H9 (cell line): ENCODE measurements around the gene HS6ST1. TPM values are rescaled to one million over a fixed set of nuclear protein-coding genes. Genes with fewer than 3 reads are reported as not detected.

Source experiments
- DNase-seq: peaks from one replicate; pipeline ENCODE4 v3.0.0-alpha.2; 2017
- H2AFZ ChIP-seq: one replicate; pipeline ENCODE4 v1.6.1; 2013; ENCODE audit warnings: mild to moderate bottlenecking, low read length, control low read depth, moderate library complexity
- H2AK5ac ChIP-seq: 2 replicates; pipeline ENCODE4 v1.6.1; 2013; ENCODE audit warnings: low read length, control low read depth, mixed read lengths; ENCODE audit not compliant: insufficient read length
- H2BK120ac ChIP-seq: one replicate; pipeline ENCODE4 v1.6.1; 2013; ENCODE audit warnings: low read depth, mild to moderate bottlenecking, low read length, control low read depth, inconsistent platforms; ENCODE audit not compliant: poor library complexity, severe bottlenecking
- H2BK12ac ChIP-seq: 2 replicates; pipeline ENCODE4 v1.6.1; 2013; ENCODE audit warnings: low read length, control low read depth, mixed read lengths, low read depth; ENCODE audit not compliant: insufficient read length
- H2BK15ac ChIP-seq: 2 replicates; pipeline ENCODE4 v1.6.1; 2013; ENCODE audit warnings: low read depth, low read length, control low read depth
- H2BK20ac ChIP-seq: one replicate; pipeline ENCODE4 v1.6.1; 2013; ENCODE audit warnings: low read depth, mild to moderate bottlenecking, low read length, control low read depth, inconsistent platforms; ENCODE audit not compliant: poor library complexity, severe bottlenecking
- H2BK5ac ChIP-seq: 2 replicates; pipeline ENCODE4 v1.6.1; 2013; ENCODE audit warnings: low read length, control low read depth, mixed read lengths; ENCODE audit not compliant: insufficient read length
- H3K14ac ChIP-seq: 2 replicates; pipeline ENCODE4 v1.6.1; 2013; ENCODE audit warnings: low read length, control low read depth; ENCODE audit not compliant: insufficient read depth
- H3K18ac ChIP-seq: 2 replicates; pipeline ENCODE4 v1.6.1; 2013; ENCODE audit warnings: low read depth, mild to moderate bottlenecking, mixed read lengths, low read length, control low read depth; ENCODE audit not compliant: insufficient read length
- H3K23ac ChIP-seq: 2 replicates; pipeline ENCODE4 v1.6.1; 2013; ENCODE audit warnings: low read length, control low read depth, mixed read lengths, low read depth; ENCODE audit not compliant: insufficient read length
- H3K23me2 ChIP-seq: 2 replicates; pipeline ENCODE4 v1.6.1; 2013; ENCODE audit warnings: low read depth, mild to moderate bottlenecking, mixed read lengths, low read length, control low read depth; ENCODE audit not compliant: insufficient read length, poor library complexity, severe bottlenecking
- H3K27ac ChIP-seq: 2 replicates; pipeline ENCODE4 v1.5.1; 2013; ENCODE audit warnings: low read length, control low read depth, mixed read lengths, low read depth; ENCODE audit not compliant: insufficient read length
- H3K27me3 ChIP-seq: 2 replicates; pipeline ENCODE4 v1.6.1; 2013; ENCODE audit warnings: low read length, control low read depth, inconsistent platforms; ENCODE audit not compliant: insufficient read depth
- H3K4ac ChIP-seq: 2 replicates; pipeline ENCODE4 v1.6.1; 2013; ENCODE audit warnings: low read depth, mild to moderate bottlenecking, control low read depth, inconsistent platforms, low read length, moderate library complexity
- H3K4me1 ChIP-seq: 2 replicates; pipeline ENCODE4 v1.6.1; 2013; ENCODE audit warnings: low read length, control low read depth, inconsistent platforms; ENCODE audit not compliant: insufficient read depth
- H3K4me2 ChIP-seq: 2 replicates; pipeline ENCODE4 v1.6.1; 2013; ENCODE audit warnings: low read length, control low read depth, mixed read lengths; ENCODE audit not compliant: insufficient read length, insufficient read depth
- H3K56ac ChIP-seq: 2 replicates; pipeline ENCODE4 v1.6.1; 2013; ENCODE audit warnings: low read depth, mild to moderate bottlenecking, mixed read lengths, low read length, control low read depth; ENCODE audit not compliant: insufficient read length
- H3K79me1 ChIP-seq: 2 replicates; pipeline ENCODE4 v1.6.1; 2013; ENCODE audit warnings: low read depth, mild to moderate bottlenecking, moderate library complexity, low read length, control low read depth, inconsistent platforms; ENCODE audit not compliant: insufficient read depth, poor library complexity, severe bottlenecking
- H3K79me2 ChIP-seq: 2 replicates; pipeline ENCODE4 v1.6.1; 2013; ENCODE audit warnings: low read length, control low read depth, inconsistent platforms; ENCODE audit not compliant: insufficient read depth
- H3K9ac ChIP-seq: 2 replicates; pipeline ENCODE4 v1.6.1; 2013; ENCODE audit warnings: low read length, control low read depth, mixed read lengths; ENCODE audit not compliant: insufficient read length; ENCODE audit errors: extremely low read depth
- H3K9me3 ChIP-seq: one replicate; pipeline ENCODE4 v1.6.1; 2013; ENCODE audit warnings: low read depth, low read length, inconsistent platforms; ENCODE audit not compliant: control insufficient read depth
- H3T11ph ChIP-seq: one replicate; pipeline ENCODE4 v1.6.1; 2013; ENCODE audit warnings: mild to moderate bottlenecking, low read length, control low read depth, inconsistent platforms
- H4K20me1 ChIP-seq: one replicate; pipeline ENCODE4 v1.6.1; 2013; ENCODE audit not compliant: control insufficient read depth, insufficient read length, insufficient read depth
- H4K5ac ChIP-seq: 2 replicates; pipeline ENCODE4 v1.6.1; 2013; ENCODE audit warnings: low read depth, mild to moderate bottlenecking, mixed read lengths, low read length, control low read depth; ENCODE audit not compliant: insufficient read length
- H4K8ac ChIP-seq: replicated peaks from 2 replicates; pipeline ENCODE4 v1.6.1; 2013; ENCODE audit warnings: low read length, control low read depth, mixed read lengths, low read depth; ENCODE audit not compliant: insufficient read length
- H4K91ac ChIP-seq: 2 replicates; pipeline ENCODE4 v1.6.1; 2013; ENCODE audit warnings: low read depth, mild to moderate bottlenecking, moderate library complexity, mixed read lengths, low read length, control low read depth; ENCODE audit not compliant: insufficient read length
- H3K27ac Mint-ChIP-seq, 3 experiments: 2 replicates in 2 of 3; 3 replicates in 1 of 3; pipeline ENCODE4 v1.8.0; 2020 to 2021; ENCODE audit warnings: mixed read lengths in 3 of 3, mild to moderate bottlenecking in 1 of 3, moderate library complexity in 1 of 3
- H3K27me3 Mint-ChIP-seq: 2 replicates; pipeline ENCODE4 v1.8.0; 2021; ENCODE audit warnings: low read depth, mild to moderate bottlenecking, moderate library complexity, mixed read lengths
- H3K36me3 Mint-ChIP-seq, 3 experiments: 2 replicates in 2 of 3; 3 replicates in 1 of 3; pipeline ENCODE4 v1.8.0; 2020 to 2021; ENCODE audit warnings: low read depth in 3 of 3, mixed read lengths in 3 of 3; ENCODE audit not compliant: insufficient read depth in 1 of 3
- H3K4me1 Mint-ChIP-seq, 2 experiments: 2 replicates each; pipeline ENCODE4 v1.8.0; 2020; ENCODE audit warnings: mixed read lengths in 2 of 2
- H3K4me3 Mint-ChIP-seq, 2 experiments: 2 replicates in 1 of 2; 3 replicates in 1 of 2; pipeline ENCODE4 v1.8.0; 2020 to 2021; ENCODE audit warnings: mild to moderate bottlenecking in 2 of 2, mixed read lengths in 2 of 2, moderate library complexity in 1 of 2
- H3K9me3 Mint-ChIP-seq, 2 experiments: 2 replicates in 1 of 2; 3 replicates in 1 of 2; pipeline ENCODE4 v1.8.0; 2020; ENCODE audit warnings: mild to moderate bottlenecking in 2 of 2, mixed read lengths in 2 of 2, moderate library complexity in 1 of 2
- CTCF ChIP-seq: fragments of 200-600 bp; sonication (generic); conservative IDR thresholded peaks from 3 replicates; pipeline ENCODE4 v1.8.0; 2021; ENCODE audit warnings: antibody characterized with exemption, mild to moderate bottlenecking
- WGBS: extraction: QIAGEN DNeasy Blood & Tissue Kit; methylation state at CpG from one replicate; pipeline ENCODE4 v1.1.7; 2013; ENCODE audit warnings: missing lambda C conversion rate, low lambda C conversion rate, mixed read lengths; ENCODE audit not compliant: insufficient read length; ENCODE audit errors: extremely low coverage; 5-methylcytosine and 5-hydroxymethylcytosine counted together
- total RNA-seq: library from RNA; stranded (reverse); gene quantifications from 2 replicates; pipeline ENCODE4 v1.2.1, GENCODE V29; 2021

The HS6ST1 gene
- total RNA-seq, 1 experiment from 2014 or later = 60.2 TPM

GRCh38 chr2:128327180-128327964 is 8.7 kb upstream of the HS6ST1 start:
- no peaks in the 10 kb centered on the region for H3K9me3 ChIP-seq
- no peak overlapping the region for H2BK120ac ChIP-seq
- H3K23ac ChIP-seq = no peak overlapping the region
- H2BK15ac ChIP-seq = no peak overlapping the region
- H2BK12ac ChIP-seq = no peak overlapping the region
- no peak overlapping the region for H4K91ac ChIP-seq
- no peak for TF ChIP-seq CTCF
- H3K27ac ChIP-seq = no peak overlapping the region
- no peak overlapping the region for H3K4ac ChIP-seq
- DNase-seq = no peak
- no peaks in the 10 kb centered on the region for H3K4me1 ChIP-seq
- no peak overlapping the region for H3K4me2 ChIP-seq
- no peaks in the 10 kb centered on the region for H4K20me1 ChIP-seq
- H3K79me2 ChIP-seq = no peaks in the 10 kb centered on the region
- H3K27me3 ChIP-seq = no peaks in the 10 kb centered on the region
- peaks cover 2% of the 10 kb centered on the region for H3K27me3 Mint-ChIP-seq
- H3T11ph ChIP-seq = no peak overlapping the region
- H3K4me1 Mint-ChIP-seq = peaks cover 5 to 12% of the 10 kb centered on the region in 2 experiments
- H4K8ac ChIP-seq = no peak overlapping the region
- peaks cover 12 to 13% of the 10 kb centered on the region in 2 experiments for H3K9me3 Mint-ChIP-seq
- WGBS = no CpG with 5 or more reads among the region's 11 CpGs
- no peak overlapping the region for H3K4me3 Mint-ChIP-seq
- H2BK20ac ChIP-seq = no peak overlapping the region
- no peak overlapping the region for H3K14ac ChIP-seq
- no peaks in the 10 kb centered on the region for H3K23me2 ChIP-seq
- H2AK5ac ChIP-seq = no peak overlapping the region
- H3K9ac ChIP-seq = no peak overlapping the region
- no peak overlapping the region for H3K18ac ChIP-seq
- no peak overlapping the region for H4K5ac ChIP-seq
- H3K79me1 ChIP-seq = no peaks in the 10 kb centered on the region
- no peak overlapping the region for H2BK5ac ChIP-seq
- H3K36me3 Mint-ChIP-seq = peaks cover 6 to 12% (median 8%) of the 10 kb centered on the region in 3 experiments
- H2AFZ ChIP-seq = no peak overlapping the region
- H3K56ac ChIP-seq = no peak overlapping the region
- H3K27ac Mint-ChIP-seq = no peak overlapping the region
